Liver (tissue), 9 donors: ENCODE measurements around the gene TBC1D4. TPM values are rescaled to one million over a fixed set of nuclear protein-coding genes. Genes with fewer than 3 reads are reported as not detected.

Experiments used
- DNase-seq: peaks from one replicate; pipeline ENCODE4 v3.0.0-alpha.2; 2017; ENCODE audit warnings: low spot score
- H3K27ac ChIP-seq, 2 donors: one replicate each; pipeline ENCODE4 v1.7.0; 2013; ENCODE audit warnings: inconsistent platforms in 2 of 2, low read length in 2 of 2, control low read depth in 1 of 2, low read depth in 1 of 2, mild to moderate bottlenecking in 1 of 2
- H3K27me3 ChIP-seq, 4 donors: one replicate each; pipeline versions ENCODE4 v1.6.1 to v1.7.0; 2013; ENCODE audit warnings: low read length in 3 of 4, inconsistent platforms in 1 of 4, mild to moderate bottlenecking in 1 of 4, moderate library complexity in 1 of 4; ENCODE audit not compliant: control insufficient read depth in 4 of 4, insufficient read depth in 4 of 4
- H3K36me3 ChIP-seq, 4 donors: one replicate each; pipeline versions ENCODE4 v1.6.1 to v1.7.0; 2013; ENCODE audit warnings: low read length in 3 of 4, mild to moderate bottlenecking in 3 of 4, low read depth in 1 of 4, moderate library complexity in 1 of 4; ENCODE audit not compliant: control insufficient read depth in 4 of 4, insufficient read depth in 3 of 4
- H3K4me1 ChIP-seq, 4 donors: one replicate each; pipeline versions ENCODE4 v1.6.1 to v1.7.0; 2013; ENCODE audit warnings: low read length in 3 of 4, mild to moderate bottlenecking in 3 of 4, moderate library complexity in 1 of 4; ENCODE audit not compliant: control insufficient read depth in 4 of 4, insufficient read depth in 4 of 4
- H3K4me3 ChIP-seq, 3 donors: one replicate each; pipeline versions ENCODE4 v1.6.1 to v1.7.0; 2013; ENCODE audit warnings: low read length in 3 of 3, control low read depth in 1 of 3, low read depth in 1 of 3, mild to moderate bottlenecking in 1 of 3
- H3K9ac ChIP-seq, 2 donors: one replicate each; pipeline ENCODE4 v1.7.0; 2013; ENCODE audit warnings: low read length in 2 of 2, mild to moderate bottlenecking in 2 of 2, moderate library complexity in 2 of 2, control low read depth in 1 of 2, low read depth in 1 of 2
- H3K9me3 ChIP-seq, 4 donors: one replicate each; pipeline versions ENCODE4 v1.6.1 to v1.7.0; 2013; ENCODE audit warnings: low read length in 3 of 4; ENCODE audit not compliant: control insufficient read depth in 4 of 4
- FOXA1 ChIP-seq: IDR thresholded peaks from 2 replicates; pipeline ENCODE4 v1.6.1; 2016; ENCODE audit warnings: antibody characterized with exemption
- GABPA ChIP-seq, 2 donors: IDR thresholded peaks in 1 of 2; conservative IDR thresholded peaks in 1 of 2; 2 replicates each; pipeline ENCODE4 v1.6.1; 2016; ENCODE audit warnings: antibody characterized with exemption in 2 of 2, mild to moderate bottlenecking in 1 of 2, moderate library complexity in 1 of 2
- HNF4A ChIP-seq, 2 donors: conservative IDR thresholded peaks; 2 replicates each; pipeline ENCODE4 v1.6.1; 2016; ENCODE audit warnings: antibody characterized with exemption in 2 of 2, mild to moderate bottlenecking in 2 of 2
- HNF4G ChIP-seq: IDR thresholded peaks from 2 replicates; pipeline ENCODE4 v1.6.1; 2016; ENCODE audit warnings: antibody characterized with exemption
- JUND ChIP-seq, 2 donors: IDR thresholded peaks; 2 replicates each; pipeline ENCODE4 v1.6.1; 2016; ENCODE audit warnings: antibody characterized with exemption in 2 of 2
- MAX ChIP-seq: IDR thresholded peaks from 2 replicates; pipeline ENCODE4 v1.6.1; 2016; ENCODE audit warnings: antibody characterized with exemption
- NR2F2 ChIP-seq: IDR thresholded peaks from 2 replicates; pipeline ENCODE4 v1.6.1; 2016; ENCODE audit warnings: antibody characterized with exemption
- RAD21 ChIP-seq, 2 donors: IDR thresholded peaks; 2 replicates each; pipeline ENCODE4 v1.6.1; 2016; ENCODE audit warnings: antibody characterized with exemption in 2 of 2, mild to moderate bottlenecking in 2 of 2
- REST ChIP-seq: IDR thresholded peaks from 2 replicates; pipeline ENCODE4 v1.6.1; 2016; ENCODE audit warnings: antibody characterized with exemption, mild to moderate bottlenecking
- RXRA ChIP-seq, 2 donors: IDR thresholded peaks; 2 replicates each; pipeline ENCODE4 v1.6.1; 2017 to 2018; ENCODE audit warnings: antibody characterized with exemption in 2 of 2, mild to moderate bottlenecking in 1 of 2
- SP1 ChIP-seq: IDR thresholded peaks from 2 replicates; pipeline ENCODE4 v1.6.1; 2018; ENCODE audit warnings: antibody characterized with exemption, mild to moderate bottlenecking
- TAF1 ChIP-seq: conservative IDR thresholded peaks from 2 replicates; pipeline ENCODE4 v1.6.1; 2016; ENCODE audit warnings: antibody characterized with exemption, mild to moderate bottlenecking
- YY1 ChIP-seq: IDR thresholded peaks from 2 replicates; pipeline ENCODE4 v1.6.1; 2016; ENCODE audit warnings: antibody characterized with exemption, mild to moderate bottlenecking
- WGBS: extraction: QIAGEN DNeasy Blood & Tissue Kit; methylation state at CpG from one replicate; pipeline ENCODE4 v1.1.7; 2013; 5-methylcytosine and 5-hydroxymethylcytosine counted together
- polyA plus RNA-seq, 2 donors: library from polyadenylated mRNA; stranded (reverse) in 1 of 2; unstranded in 1 of 2; fragments of 200-250 nt in 1 of 2; fragments of >200 nt in 1 of 2; fragmentation: Nextera tagmentation in 1 of 2; extraction: Ambion mirVana in 1 of 2; gene quantifications; one replicate each; pipeline versions ENCODE4 v1.2.1 to v1.2.3, GENCODE V29; 2013 to 2015
- total RNA-seq, 2 donors: library from RNA; depleted of rRNA; stranded (reverse); fragments of >200 nt; gene quantifications; one replicate each; pipeline ENCODE4 v1.2.3, GENCODE V29; 2014
- TF ChIP-seq, protein P1 (sequence below): IDR thresholded peaks from 2 replicates; pipeline ENCODE4 v1.6.1; 2016; ENCODE audit warnings: antibody characterized with exemption
- TF ChIP-seq, protein P2 (sequence below): IDR thresholded peaks from 2 replicates; pipeline ENCODE4 v1.6.1; 2016; ENCODE audit warnings: antibody characterized with exemption
- TF ChIP-seq, protein P3 (sequence below): fragments of 150-350 bp; IDR thresholded peaks from 2 replicates; pipeline ENCODE4 v1.5.1; 2017; ENCODE audit warnings: improper control_type of control experiment, low read depth, low read length; ENCODE audit not compliant: missing input control
- donor health status: healthy.
- donor health status: healthy.
- donor health status: healthy.
- donor health status: healthy.
- donor health status: healthy.

The TBC1D4 gene
- total and polyA plus RNA-seq, 4 donors, result 2.3 to 11.1 (median 6.5) TPM

DNA sequence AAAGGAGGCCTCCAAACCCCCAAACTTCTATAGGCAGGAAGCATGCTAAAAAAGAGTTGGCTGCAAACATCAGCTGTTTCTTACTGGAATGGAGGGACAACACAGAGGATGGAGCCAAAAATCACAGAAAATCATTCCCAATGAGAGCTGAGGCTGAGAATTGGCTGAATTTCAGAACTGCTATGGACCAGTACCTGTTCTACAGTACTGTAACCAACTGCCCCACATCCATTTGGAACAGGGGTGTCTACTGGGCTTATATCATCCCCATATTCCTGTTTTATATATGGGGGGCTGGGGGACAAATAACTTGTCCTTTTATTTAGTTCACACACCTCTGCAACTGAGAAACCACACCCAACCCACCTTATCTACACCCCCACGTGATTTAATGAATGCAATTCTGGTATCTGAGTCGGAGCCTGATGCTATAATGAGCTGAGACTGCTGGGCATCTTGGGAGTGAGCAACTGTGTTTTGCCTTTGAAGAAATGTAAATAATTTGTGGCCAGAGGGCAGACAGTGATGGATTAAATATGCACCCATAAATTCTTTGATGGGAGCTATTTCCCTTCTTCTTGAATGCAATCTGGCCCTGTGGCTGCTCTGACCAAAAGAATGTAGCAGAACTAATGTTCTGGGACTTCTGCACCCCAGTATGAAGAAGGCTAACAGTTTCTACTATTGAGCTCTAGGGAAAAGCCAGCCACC, 82.6 kb downstream of the TBC1D4 start:
- Histone ChIP-seq H3K36me3 (no peaks in the 10 kb centered on the region), H3K9me3 (no peaks in the 10 kb centered on the region), H3K4me3 (no peak overlapping the region), H3K27ac (no peak overlapping the region), H3K4me1 (peaks cover 0 to 8% (median 5%) of the 10 kb centered on the region in 4 donors), H3K9ac (no peak overlapping the region), H3K27me3 (no peaks in the 10 kb centered on the region)
- WGBS, result 92% methylated on average over 2 of the region's 2 CpGs
- DNase-seq, result no peak
- TF ChIP-seq FOXA1, result no peak
- no peak for TF ChIP-seq HNF4A (conservative IDR thresholded peaks at IDR 0.05)
- TF ChIP-seq, protein P1, sequence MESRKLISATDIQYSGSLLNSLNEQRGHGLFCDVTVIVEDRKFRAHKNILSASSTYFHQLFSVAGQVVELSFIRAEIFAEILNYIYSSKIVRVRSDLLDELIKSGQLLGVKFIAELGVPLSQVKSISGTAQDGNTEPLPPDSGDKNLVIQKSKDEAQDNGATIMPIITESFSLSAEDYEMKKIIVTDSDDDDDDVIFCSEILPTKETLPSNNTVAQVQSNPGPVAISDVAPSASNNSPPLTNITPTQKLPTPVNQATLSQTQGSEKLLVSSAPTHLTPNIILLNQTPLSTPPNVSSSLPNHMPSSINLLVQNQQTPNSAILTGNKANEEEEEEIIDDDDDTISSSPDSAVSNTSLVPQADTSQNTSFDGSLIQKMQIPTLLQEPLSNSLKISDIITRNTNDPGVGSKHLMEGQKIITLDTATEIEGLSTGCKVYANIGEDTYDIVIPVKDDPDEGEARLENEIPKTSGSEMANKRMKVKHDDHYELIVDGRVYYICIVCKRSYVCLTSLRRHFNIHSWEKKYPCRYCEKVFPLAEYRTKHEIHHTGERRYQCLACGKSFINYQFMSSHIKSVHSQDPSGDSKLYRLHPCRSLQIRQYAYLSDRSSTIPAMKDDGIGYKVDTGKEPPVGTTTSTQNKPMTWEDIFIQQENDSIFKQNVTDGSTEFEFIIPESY, result no peak
- no peak for TF ChIP-seq HNF4G

GRCh38 chr13:75398072-75398471, 83.9 kb downstream of the TBC1D4 start:
- no peak for DNase-seq
- no peaks in the 10 kb centered on the region for H3K27me3 ChIP-seq
- no peaks in the 10 kb centered on the region for H3K36me3 ChIP-seq
- no peaks in the 10 kb centered on the region for H3K9me3 ChIP-seq
- no peak overlapping the region for H3K27ac ChIP-seq
- TF ChIP-seq SP1, result no peak
- TF ChIP-seq, protein P2, sequence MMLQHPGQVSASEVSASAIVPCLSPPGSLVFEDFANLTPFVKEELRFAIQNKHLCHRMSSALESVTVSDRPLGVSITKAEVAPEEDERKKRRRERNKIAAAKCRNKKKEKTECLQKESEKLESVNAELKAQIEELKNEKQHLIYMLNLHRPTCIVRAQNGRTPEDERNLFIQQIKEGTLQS, result no peak
- no peak for TF ChIP-seq YY1
- TF ChIP-seq JUND (IDR thresholded peaks at IDR 0.05), result no peak
- TF ChIP-seq MAX, result no peak
- TF ChIP-seq NR2F2, result no peak
- H3K4me1 ChIP-seq, result peaks cover 0 to 8% (median 5%) of the 10 kb centered on the region in 4 donors
- H3K4me3 ChIP-seq, result no peak overlapping the region
- 90% methylated on average over 6 of the region's 6 CpGs for WGBS
- H3K9ac ChIP-seq, result no peak overlapping the region

DNA sequence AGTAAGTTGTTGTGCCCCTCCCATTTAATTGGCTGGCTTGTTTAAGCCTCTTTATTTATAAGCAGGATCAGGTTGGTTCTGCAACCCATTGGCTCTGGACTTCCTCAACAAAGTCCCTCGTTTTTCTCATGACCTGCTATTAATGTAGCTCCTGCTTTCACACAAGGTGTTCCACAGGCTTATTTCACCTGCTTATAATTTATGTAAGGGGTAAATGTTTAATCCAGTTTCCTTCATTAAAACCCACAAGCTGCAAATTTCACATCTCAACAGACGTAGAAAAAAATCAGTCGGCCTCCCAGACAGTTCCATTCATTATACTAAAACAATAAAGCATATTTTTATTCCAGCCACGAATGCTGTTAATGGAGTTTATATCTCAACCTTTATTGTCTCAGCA, 86.1 kb downstream of the TBC1D4 start:
- no peaks in the 10 kb centered on the region for H3K27me3 ChIP-seq
- H3K27ac ChIP-seq, result no peak overlapping the region
- H3K9ac ChIP-seq, result no peak overlapping the region
- H3K4me3 ChIP-seq, result no peak overlapping the region
- H3K36me3 ChIP-seq, result no peaks in the 10 kb centered on the region
- H3K9me3 ChIP-seq, result no peaks in the 10 kb centered on the region
- DNase-seq, result no peak
- H3K4me1 ChIP-seq, result peaks cover 0 to 5% (median 0%) of the 10 kb centered on the region in 4 donors
- 80% methylated on average over 4 of the region's 4 CpGs for WGBS
- no peak for TF ChIP-seq TAF1
- no peak for TF ChIP-seq HNF4G
- TF ChIP-seq REST, result no peak
- TF ChIP-seq, protein P2, result no peak
- TF ChIP-seq, protein P3, sequence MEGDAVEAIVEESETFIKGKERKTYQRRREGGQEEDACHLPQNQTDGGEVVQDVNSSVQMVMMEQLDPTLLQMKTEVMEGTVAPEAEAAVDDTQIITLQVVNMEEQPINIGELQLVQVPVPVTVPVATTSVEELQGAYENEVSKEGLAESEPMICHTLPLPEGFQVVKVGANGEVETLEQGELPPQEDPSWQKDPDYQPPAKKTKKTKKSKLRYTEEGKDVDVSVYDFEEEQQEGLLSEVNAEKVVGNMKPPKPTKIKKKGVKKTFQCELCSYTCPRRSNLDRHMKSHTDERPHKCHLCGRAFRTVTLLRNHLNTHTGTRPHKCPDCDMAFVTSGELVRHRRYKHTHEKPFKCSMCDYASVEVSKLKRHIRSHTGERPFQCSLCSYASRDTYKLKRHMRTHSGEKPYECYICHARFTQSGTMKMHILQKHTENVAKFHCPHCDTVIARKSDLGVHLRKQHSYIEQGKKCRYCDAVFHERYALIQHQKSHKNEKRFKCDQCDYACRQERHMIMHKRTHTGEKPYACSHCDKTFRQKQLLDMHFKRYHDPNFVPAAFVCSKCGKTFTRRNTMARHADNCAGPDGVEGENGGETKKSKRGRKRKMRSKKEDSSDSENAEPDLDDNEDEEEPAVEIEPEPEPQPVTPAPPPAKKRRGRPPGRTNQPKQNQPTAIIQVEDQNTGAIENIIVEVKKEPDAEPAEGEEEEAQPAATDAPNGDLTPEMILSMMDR, result no peak
- no peak for TF ChIP-seq MAX
- no peak for TF ChIP-seq SP1
- TF ChIP-seq NR2F2, result no peak
- no peak for TF ChIP-seq RXRA (IDR thresholded peaks at IDR 0.05)
- no peak for TF ChIP-seq RAD21 (IDR thresholded peaks at IDR 0.05)
- TF ChIP-seq, protein P1, result no peak
- no peak for TF ChIP-seq JUND (IDR thresholded peaks at IDR 0.05)
- no peak for TF ChIP-seq GABPA (IDR thresholded peaks at IDR 0.05 in 1 of 2, conservative IDR thresholded peaks at IDR 0.05 in 1 of 2)
